Measurements from ENCODE around the gene GTPBP3. TPM values are rescaled to one million over a fixed set of nuclear protein-coding genes. Genes with fewer than 3 reads are reported as not detected.
A peak's percentile ranks its signal among the peaks of the same experiment; 100 is the strongest.

GTPBP3 gene
- total and polyA plus RNA-seq, 10 donors: 13.0 to 44.1 (median 24.6) TPM

DNA sequence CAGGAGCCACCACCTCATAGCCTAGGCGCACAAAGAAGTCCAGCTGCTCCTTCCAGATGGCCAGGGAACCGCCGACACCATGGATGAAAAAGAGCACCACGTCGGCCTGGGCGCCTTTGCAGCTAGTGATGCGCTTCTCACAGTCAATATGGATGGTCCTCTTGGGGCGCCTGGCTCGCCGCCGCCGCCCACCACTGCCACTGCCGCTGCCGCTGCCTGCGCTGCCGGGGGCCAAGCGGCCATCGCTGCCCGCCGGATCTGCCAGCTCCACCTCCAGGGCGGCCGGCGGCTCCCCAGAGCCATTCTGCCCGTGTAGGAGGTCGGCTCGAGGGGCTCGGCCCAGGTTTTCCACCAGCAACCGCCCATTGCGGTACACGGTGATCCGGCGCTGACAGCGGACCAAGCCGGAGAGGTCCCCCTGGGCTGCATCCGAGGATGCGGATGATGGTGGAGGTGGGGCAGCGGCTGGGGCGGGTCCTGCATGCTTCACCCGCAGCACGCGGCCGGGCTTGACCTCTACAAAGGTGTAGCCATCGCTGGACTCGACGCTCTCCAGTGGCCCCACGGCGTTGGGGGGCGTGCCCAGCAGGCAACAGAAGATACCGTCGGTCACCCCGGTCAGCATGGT lies 36.2 kb upstream of the GTPBP3 start:
- intact Hi-C loops (cut with DNase I; ENCODE audit: low total_unique reads): no loop called here
- TF ChIP-seq, protein P1, sequence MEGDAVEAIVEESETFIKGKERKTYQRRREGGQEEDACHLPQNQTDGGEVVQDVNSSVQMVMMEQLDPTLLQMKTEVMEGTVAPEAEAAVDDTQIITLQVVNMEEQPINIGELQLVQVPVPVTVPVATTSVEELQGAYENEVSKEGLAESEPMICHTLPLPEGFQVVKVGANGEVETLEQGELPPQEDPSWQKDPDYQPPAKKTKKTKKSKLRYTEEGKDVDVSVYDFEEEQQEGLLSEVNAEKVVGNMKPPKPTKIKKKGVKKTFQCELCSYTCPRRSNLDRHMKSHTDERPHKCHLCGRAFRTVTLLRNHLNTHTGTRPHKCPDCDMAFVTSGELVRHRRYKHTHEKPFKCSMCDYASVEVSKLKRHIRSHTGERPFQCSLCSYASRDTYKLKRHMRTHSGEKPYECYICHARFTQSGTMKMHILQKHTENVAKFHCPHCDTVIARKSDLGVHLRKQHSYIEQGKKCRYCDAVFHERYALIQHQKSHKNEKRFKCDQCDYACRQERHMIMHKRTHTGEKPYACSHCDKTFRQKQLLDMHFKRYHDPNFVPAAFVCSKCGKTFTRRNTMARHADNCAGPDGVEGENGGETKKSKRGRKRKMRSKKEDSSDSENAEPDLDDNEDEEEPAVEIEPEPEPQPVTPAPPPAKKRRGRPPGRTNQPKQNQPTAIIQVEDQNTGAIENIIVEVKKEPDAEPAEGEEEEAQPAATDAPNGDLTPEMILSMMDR (IDR thresholded peaks at IDR 0.05 in 8 of 11, conservative IDR thresholded peaks at IDR 0.05 in 3 of 11): no peak
- no peak for TF ChIP-seq POLR2AphosphoS5 (IDR thresholded peaks at IDR 0.05)
- TF ChIP-seq POLR2A (IDR thresholded peaks at IDR 0.05): no peak
- Histone ChIP-seq H3K4me3 (no peak overlapping the region), H3K4me1 (peaks cover 22 to 51% (median 38%) of the 10 kb centered on the region in 6 donors), H3K9me3 (peaks cover 0 to 8% (median 7%) of the 10 kb centered on the region in 8 donors), H3K27ac (no peak overlapping the region), H3K36me3 (peaks cover 0 to 36% (median 10%) of the 10 kb centered on the region in 6 donors), H3K27me3 (replicated peaks in 1 of 7) (no peaks in the 10 kb centered on the region)
- peak; percentile 77 for DNase-seq
- WGBS, 5 donors: 95 to 96% (median 95%) methylated on average over 33 to 51 of the region's 51 CpGs

DNA sequence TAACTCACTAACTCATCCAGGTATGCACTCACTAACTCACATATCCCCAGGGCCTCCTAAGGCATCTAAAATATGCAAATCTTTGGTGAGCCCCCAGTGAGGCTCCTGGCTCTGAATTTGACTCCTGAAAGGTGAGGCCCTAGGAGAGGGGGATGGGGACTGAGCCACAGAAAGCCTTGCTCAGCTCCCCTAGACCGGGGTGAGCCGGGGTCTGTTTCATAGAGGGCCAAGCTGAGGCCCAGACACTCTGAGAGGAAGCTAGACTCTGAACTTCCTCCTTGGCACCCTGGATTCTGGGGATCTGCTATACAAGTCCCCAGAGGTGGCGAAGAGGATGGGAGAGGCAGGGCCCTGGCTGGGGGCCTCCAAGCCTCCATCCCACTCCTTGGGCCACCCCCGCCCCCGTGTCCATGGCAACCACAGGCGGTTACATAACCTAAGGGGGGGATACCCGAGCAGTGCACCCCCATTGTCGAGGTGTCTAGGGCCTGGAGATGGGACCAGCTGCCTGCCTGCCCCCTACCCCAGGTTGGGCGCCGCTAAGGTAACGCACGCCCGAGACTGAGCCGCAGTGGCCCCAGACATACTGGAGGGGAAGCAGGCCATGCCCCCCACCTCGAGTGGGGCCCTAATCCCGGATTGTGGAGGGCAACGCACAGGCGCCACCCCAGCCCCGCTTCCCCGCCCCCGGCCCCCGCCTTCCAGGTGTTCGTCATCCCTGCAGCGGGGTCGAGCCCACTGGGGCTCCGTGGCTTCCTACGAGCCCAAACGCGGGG lies 34.8 kb upstream of the GTPBP3 start:
- 8 to 23% (median 11%) methylated on average over 6 to 29 of the region's 29 CpGs for WGBS, 5 donors
- intact Hi-C loops (cut with DNase I; ENCODE audit: low total_unique reads): no loop called here

DNA sequence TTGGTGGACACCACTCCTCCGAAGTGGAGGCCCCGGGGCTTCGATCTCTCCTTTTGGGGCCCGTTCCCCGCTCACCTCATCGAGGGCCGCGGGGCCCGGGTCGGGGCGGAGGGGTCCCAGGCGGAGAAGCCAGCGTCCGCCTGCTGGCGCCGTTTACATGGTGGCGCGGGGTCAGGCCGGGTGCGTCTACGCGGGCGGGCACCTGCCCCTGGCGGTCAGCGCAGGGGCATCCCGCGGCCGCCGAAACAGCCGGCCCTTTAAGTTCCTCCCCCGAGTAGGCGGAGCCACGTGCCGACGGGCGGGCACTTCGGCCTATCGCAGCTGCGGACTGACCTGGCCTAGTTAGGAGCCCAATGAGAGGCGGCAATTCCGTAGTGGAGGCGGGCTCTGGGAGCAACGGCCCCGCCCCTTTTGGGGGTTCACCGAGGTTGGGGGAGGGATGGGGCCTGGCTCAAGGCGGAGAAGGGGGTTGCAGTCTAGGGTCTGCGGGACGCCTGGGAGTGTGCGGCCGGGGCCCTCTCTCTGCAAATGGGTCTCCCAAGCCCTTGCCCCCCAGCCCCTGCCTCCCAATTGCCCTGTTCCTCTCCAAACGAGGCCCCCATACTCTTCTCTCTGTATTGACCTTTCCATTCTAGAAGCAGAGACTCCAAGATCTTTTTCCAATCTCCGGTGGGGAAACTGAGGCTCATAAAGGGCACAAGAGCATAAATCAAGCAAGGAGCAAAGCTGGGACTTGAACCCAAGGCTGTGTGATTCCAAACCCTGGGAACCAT lies 34.0 kb upstream of the GTPBP3 start, which contains the start of gene ABHD8:
ABHD8 (minus strand) TSS at position 259 of the 773 bp plus-strand sequence. CDS start 1,809 bp downstream, outside the sequence.
- H3K4me3 ChIP-seq: peak within 1 kb of the TSS; percentile 50 to 80 (median 72)
- H3K4me1 ChIP-seq: peaks cover 31 to 74% (median 49%) of the 10 kb centered on the region in 6 donors
- H3K27ac ChIP-seq: peak within 1 kb of the TSS; percentile 61 to 97 (median 80)
- TF ChIP-seq POLR2AphosphoS5 (IDR thresholded peaks at IDR 0.05): peak; percentile 78 to 88 (median 86)
- no peak for TF ChIP-seq POLR2A (IDR thresholded peaks at IDR 0.05)
- TF ChIP-seq, protein P1 (IDR thresholded peaks at IDR 0.05 in 8 of 11, conservative IDR thresholded peaks at IDR 0.05 in 3 of 11): peak; percentile 51 to 88 (median 73)
- H3K27me3 ChIP-seq (replicated peaks in 1 of 7): no peaks in the 10 kb centered on the region
- peak; percentile 96 for DNase-seq
- WGBS, 5 donors: 1 to 5% (median 2%) methylated on average over 38 to 52 of the region's 52 CpGs
- peaks cover 0 to 2% (median under 1%) of the 10 kb centered on the region in 8 donors for H3K9me3 ChIP-seq
- H3K36me3 ChIP-seq: peaks cover 0 to 30% (median 8%) of the 10 kb centered on the region in 6 donors
- intact Hi-C loops (cut with DNase I; ENCODE audit: low total_unique reads): no loop called here

More for the DNA sequence above, 34.8 kb upstream of the GTPBP3 start:
- Histone ChIP-seq H3K4me1 (peaks cover 31 to 66% (median 49%) of the 10 kb centered on the region in 6 donors), H3K9me3 (peaks cover 0 to 8% (median 7%) of the 10 kb centered on the region in 8 donors), H3K27ac (peak overlapping the region; percentile 61 to 94 (median 78)), H3K36me3 (peaks cover 0 to 36% (median 10%) of the 10 kb centered on the region in 6 donors), H3K4me3 (peak overlapping the region; percentile 50 to 80 (median 72)), H3K27me3 (replicated peaks in 1 of 7) (no peaks in the 10 kb centered on the region)
- peak; percentile 85 for DNase-seq
- TF ChIP-seq, protein P1 (IDR thresholded peaks at IDR 0.05 in 8 of 11, conservative IDR thresholded peaks at IDR 0.05 in 3 of 11): no peak
- TF ChIP-seq POLR2AphosphoS5 (IDR thresholded peaks at IDR 0.05) (no peak), POLR2A (IDR thresholded peaks at IDR 0.05) (no peak)

Measured in spleen (tissue), 11 donors.